Upper lobe of right lung (tissue), 1 donor: ENCODE measurements around the gene DAP. TPM values are rescaled to one million over a fixed set of nuclear protein-coding genes. Genes with fewer than 3 reads are reported as not detected.

Experiments
- ATAC-seq: fragments of 200-7000 bp; cut with Tn5 transposase; one replicate; pipeline ENCODE4 v1.9.1; 2020; ENCODE audit warnings: mild to moderate bottlenecking, moderate library complexity
- DNase-seq: peaks from one replicate; pipeline ENCODE4 v3.0.0-alpha.2; 2020
- H3K27ac ChIP-seq: fragments of 200-600 bp; one replicate; pipeline ENCODE4 v1.8.0; 2022
- H3K27me3 ChIP-seq: fragments of 200-600 bp; one replicate; pipeline ENCODE4 v1.8.0; 2022; ENCODE audit warnings: mild to moderate bottlenecking
- H3K36me3 ChIP-seq: fragments of 200-600 bp; one replicate; pipeline ENCODE4 v1.8.0; 2022
- H3K4me1 ChIP-seq: fragments of 200-600 bp; one replicate; pipeline ENCODE4 v1.8.0; 2022
- H3K4me3 ChIP-seq: fragments of 200-600 bp; one replicate; pipeline ENCODE4 v1.8.0; 2022; ENCODE audit warnings: mild to moderate bottlenecking
- H3K9me3 ChIP-seq: fragments of 200-600 bp; one replicate; pipeline ENCODE4 v1.8.0; 2022
- intact Hi-C: fragments of 100-400 bp; cut with DNase I; formaldehyde crosslinking; loops from one replicate; pipeline ENCODE4 v1.11.0; 2022
- total RNA-seq: library from RNA; stranded (reverse); fragmentation: NEBNext Ultra II Directional; extraction: Animal tissue kit (Norgen Biotek cat#: 25700); gene quantifications from one replicate; pipeline ENCODE4 v1.2.1, GENCODE V29; 2021
- TF ChIP-seq, protein P1 (sequence below): fragments of 200-600 bp; IDR thresholded peaks from one replicate; pipeline ENCODE4 v1.8.0; 2022; ENCODE audit warnings: antibody characterized with exemption
- donor health status: DM: no; HTN: yes; CAD: no; lungs with severe emphysema.

DAP gene
- total RNA-seq, 1 donor from 2014 or later: 105 TPM

DNA sequence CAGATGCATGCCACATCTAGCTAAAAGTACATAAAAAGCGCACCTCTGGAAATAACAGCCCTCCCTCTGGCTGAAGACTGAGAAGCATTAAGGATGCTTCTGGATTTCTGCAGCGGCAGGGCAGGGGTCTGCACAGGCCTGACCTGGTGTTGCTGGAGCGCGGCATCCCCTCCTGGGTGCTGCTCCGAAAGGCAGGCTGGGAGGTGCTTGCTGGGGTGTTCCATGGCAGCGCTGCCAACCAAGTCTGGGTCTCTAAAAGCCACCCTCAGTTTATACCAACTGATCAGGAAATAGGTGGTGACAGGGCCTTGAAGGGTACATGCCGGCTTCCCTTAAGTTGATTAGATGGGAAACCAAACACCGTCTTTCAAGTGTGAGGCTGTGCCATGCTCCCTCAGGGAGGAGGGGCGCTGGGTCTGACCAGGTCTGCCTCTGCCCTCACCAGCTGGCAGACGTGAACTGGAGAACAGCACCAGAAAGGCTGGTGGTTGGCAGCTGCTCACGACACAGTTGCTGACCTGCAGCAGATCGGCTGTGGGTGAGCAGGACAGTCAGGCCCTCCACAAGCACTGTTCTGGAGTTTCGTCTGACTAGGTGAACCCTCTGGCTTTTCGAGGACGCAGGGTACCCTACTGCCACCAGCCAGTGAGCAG is 81.6 kb downstream of the DAP start:
- intact Hi-C loops: no loop called here
- no peak overlapping the region for H3K4me3 ChIP-seq
- no peaks in the 10 kb centered on the region for H3K27me3 ChIP-seq
- ATAC-seq: no peak
- no peak for DNase-seq
- TF ChIP-seq, protein P1, sequence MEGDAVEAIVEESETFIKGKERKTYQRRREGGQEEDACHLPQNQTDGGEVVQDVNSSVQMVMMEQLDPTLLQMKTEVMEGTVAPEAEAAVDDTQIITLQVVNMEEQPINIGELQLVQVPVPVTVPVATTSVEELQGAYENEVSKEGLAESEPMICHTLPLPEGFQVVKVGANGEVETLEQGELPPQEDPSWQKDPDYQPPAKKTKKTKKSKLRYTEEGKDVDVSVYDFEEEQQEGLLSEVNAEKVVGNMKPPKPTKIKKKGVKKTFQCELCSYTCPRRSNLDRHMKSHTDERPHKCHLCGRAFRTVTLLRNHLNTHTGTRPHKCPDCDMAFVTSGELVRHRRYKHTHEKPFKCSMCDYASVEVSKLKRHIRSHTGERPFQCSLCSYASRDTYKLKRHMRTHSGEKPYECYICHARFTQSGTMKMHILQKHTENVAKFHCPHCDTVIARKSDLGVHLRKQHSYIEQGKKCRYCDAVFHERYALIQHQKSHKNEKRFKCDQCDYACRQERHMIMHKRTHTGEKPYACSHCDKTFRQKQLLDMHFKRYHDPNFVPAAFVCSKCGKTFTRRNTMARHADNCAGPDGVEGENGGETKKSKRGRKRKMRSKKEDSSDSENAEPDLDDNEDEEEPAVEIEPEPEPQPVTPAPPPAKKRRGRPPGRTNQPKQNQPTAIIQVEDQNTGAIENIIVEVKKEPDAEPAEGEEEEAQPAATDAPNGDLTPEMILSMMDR: no peak
- no peak overlapping the region for H3K27ac ChIP-seq
- peaks cover 47% of the 10 kb centered on the region for H3K36me3 ChIP-seq
- H3K4me1 ChIP-seq: no peaks in the 10 kb centered on the region
- H3K9me3 ChIP-seq: no peaks in the 10 kb centered on the region

DNA sequence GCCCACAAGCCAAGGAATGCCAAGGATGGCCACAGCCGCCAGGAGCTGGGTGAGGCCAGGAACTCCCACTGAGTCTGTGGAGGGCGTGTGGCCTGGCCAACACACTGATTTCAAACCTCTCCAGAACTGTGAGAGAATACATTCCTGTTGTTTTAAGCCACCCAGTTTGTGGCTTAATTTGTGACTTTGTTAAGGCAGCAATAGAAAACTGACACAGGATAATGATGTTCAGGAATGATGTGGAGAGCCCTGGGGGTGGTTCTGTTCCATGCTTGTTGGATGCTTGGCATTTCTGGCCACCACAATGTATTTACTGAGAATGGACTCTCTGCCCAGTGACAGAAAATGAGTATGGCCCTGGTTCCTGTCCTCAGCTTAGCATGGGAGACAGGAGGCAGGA is 82.8 kb downstream of the DAP start:
- ATAC-seq: no peak
- Histone ChIP-seq H3K27me3 (no peaks in the 10 kb centered on the region), H3K36me3 (peaks cover 43% of the 10 kb centered on the region), H3K9me3 (no peaks in the 10 kb centered on the region), H3K4me1 (no peaks in the 10 kb centered on the region), H3K4me3 (no peak overlapping the region), H3K27ac (no peak overlapping the region)
- no peak for DNase-seq
- intact Hi-C loops: no loop called here
- TF ChIP-seq, protein P1: no peak

DNA sequence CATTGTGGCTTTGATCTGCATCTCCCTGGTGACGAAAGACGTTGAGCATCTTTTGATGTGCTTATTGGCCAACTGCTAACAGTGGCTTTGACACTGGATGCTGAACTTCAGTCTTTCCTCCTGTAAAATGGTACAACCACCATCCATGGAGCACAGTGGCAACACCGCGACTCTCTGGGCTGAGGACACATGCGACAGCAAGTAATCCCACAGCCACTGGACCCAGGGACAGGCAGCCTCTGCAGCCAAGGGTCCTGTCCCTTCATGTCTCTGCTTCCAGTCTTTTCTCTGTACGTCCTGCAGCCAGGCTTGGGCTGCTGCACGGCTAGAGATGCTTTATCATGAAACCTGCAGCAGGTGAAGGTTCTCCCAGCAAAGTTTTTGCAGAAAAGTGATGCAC is 83.5 kb downstream of the DAP start:
- no peak for DNase-seq
- TF ChIP-seq, protein P1: no peak
- Histone ChIP-seq H3K27me3 (no peaks in the 10 kb centered on the region), H3K9me3 (no peaks in the 10 kb centered on the region), H3K36me3 (peaks cover 36% of the 10 kb centered on the region), H3K27ac (no peak overlapping the region), H3K4me1 (no peaks in the 10 kb centered on the region), H3K4me3 (no peak overlapping the region)
- no peak for ATAC-seq
- intact Hi-C loops: no loop called here

DNA sequence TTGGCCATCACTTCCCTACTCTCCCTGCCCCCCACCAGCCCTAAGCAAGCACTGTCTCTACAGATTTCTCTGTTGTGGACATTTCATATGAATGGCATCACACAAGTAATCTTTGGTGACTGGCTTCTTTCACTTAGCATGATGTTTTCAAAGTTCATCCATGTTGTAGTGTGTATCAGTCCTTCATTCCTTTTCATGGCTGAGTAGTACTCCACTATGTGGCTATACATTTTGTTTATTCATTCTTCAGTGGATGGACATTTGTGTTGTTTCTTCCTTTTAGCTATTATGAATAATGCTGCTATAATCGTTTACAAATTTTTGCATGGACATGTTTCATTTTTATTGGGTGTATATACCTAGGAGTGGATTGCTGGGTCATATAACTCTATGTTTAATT is 84.1 kb downstream of the DAP start:
- no peak for ATAC-seq
- H3K9me3 ChIP-seq: no peaks in the 10 kb centered on the region
- H3K4me3 ChIP-seq: no peak overlapping the region
- no peaks in the 10 kb centered on the region for H3K27me3 ChIP-seq
- DNase-seq: no peak
- TF ChIP-seq, protein P1: no peak
- no peak overlapping the region for H3K27ac ChIP-seq
- peaks cover 31% of the 10 kb centered on the region for H3K36me3 ChIP-seq
- intact Hi-C loops: no loop called here
- no peaks in the 10 kb centered on the region for H3K4me1 ChIP-seq

DNA sequence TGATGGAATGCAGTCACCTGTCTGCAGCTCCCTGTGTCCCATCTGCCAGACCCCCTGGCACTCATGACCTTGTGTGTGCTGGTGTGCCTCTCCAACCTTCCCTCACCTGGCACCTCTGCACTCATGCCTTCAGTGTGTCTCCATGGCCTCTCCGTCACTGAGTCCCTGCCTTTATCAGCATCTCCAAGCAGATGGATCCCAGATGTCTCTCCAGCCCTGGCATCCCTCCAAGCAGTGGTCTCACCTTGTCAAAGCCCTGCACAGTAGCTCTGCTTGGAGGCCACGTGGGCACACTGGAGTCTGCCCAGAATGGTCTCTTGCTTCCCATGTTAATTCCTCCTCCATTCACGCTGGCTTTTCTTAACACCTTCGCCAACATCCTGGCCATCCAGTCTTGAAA is 84.8 kb downstream of the DAP start:
- no peak overlapping the region for H3K4me3 ChIP-seq
- intact Hi-C loops: no loop called here
- no peak overlapping the region for H3K27ac ChIP-seq
- no peak for DNase-seq
- no peaks in the 10 kb centered on the region for H3K4me1 ChIP-seq
- TF ChIP-seq, protein P1: no peak
- peaks cover 30% of the 10 kb centered on the region for H3K36me3 ChIP-seq
- H3K9me3 ChIP-seq: no peaks in the 10 kb centered on the region
- no peaks in the 10 kb centered on the region for H3K27me3 ChIP-seq
- ATAC-seq: peak; percentile 6
